ENCODE measurements around the gene C1QL4. TPM values are rescaled to one million over a fixed set of nuclear protein-coding genes. Genes with fewer than 3 reads are reported as not detected.

Gene C1QL4
- total RNA-seq, 3 donors from 2014 or later, result not detected

DNA sequence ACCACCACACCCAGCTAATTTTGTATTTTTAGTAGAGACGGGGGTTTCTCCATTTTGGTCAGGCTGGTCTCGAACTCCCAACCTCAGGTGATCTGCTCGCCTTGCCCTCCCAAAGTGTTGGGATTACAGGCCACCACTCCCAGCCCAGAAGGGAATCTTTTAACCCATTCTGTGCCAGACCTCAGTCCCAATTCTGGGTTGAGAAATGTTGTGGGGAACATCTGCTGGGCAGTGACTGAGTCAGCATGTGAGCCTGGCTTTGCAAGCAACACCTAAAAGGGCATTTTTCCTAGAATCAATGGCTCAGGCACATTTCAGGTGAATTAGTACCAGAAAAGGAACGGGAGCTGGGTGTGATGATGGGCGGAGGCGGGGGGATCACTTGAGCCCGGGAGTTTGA, 22.7 kb upstream of the C1QL4 start:
- ATAC-seq, result no peak
- Mint-ChIP-seq H3K27me3 (ENCODE audit: low read depth) (peaks cover 15% of the 10 kb centered on the region), H3K36me3 (ENCODE audit: insufficient read depth) (no peaks in the 10 kb centered on the region), H3K4me1 (ENCODE audit: low read depth) (peaks cover 2% of the 10 kb centered on the region), H3K4me3 (no peak overlapping the region), H3K9me3 (no peaks in the 10 kb centered on the region)
- DNase-seq, result no peak

DNA sequence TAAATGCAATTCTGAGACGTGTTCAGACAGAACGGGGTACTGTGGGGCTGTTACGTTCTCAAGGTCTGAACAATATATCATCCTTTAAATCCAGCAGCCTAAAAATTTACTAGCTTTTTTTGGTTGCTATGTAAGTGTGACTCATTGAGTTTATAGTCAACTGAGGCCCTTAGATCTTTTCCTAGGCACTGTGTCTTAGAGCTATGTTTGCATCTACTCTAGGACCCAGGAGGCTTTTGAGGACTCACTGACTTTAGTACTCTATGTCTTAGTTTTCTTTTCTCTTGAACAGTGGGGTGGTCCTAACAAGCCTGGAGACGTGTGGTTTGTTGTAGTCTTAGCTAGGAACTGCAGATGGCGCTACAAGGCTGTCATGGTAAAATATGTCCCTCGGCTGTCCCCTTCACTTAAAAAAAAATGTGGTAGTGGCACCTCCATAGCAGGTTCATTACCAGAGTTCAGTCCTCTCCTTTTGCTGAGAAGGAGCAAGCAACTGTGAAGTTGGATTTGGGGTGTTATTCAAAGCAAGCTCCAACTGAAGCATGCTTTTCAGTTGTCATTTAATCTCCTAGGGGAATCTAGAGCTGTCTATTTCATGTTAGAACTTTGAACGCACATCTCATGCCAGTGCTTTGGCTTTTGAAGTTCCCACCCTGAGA, 21.6 kb upstream of the C1QL4 start:
- ATAC-seq, result peak; percentile 82 to 93
- Mint-ChIP-seq H3K4me3 (no peak overlapping the region), H3K9me3 (no peaks in the 10 kb centered on the region), H3K27me3 (ENCODE audit: low read depth) (peaks cover 19% of the 10 kb centered on the region), H3K36me3 (ENCODE audit: insufficient read depth) (no peaks in the 10 kb centered on the region), H3K4me1 (ENCODE audit: low read depth) (peaks cover 2% of the 10 kb centered on the region)
- no peak for DNase-seq

DNA sequence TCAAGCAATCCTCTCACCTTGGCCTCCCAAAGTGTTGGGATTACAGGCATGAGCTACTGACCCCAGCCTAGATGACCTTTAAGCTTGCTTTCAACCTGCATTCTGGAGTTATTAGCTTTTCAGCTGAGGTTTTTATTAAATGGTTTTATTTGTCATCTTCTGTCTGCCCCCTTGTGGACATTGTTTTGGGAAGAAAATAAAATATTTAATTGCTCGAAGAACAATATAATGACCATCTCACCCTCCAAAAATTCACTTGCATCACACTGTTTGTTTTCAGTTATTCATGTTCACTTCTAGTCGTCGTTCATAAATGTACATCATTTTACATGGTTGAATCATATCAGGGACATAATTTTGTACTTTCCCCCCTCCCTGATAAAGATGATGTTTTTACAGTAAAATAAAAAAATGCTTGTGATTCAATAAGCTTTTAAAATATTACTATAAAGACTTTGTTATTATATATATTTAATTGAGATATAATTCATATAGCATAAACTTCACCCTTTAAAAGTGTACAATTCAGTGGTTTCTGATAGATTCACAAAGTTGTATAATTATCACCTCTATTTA, 20.2 kb upstream of the C1QL4 start:
- no peak for DNase-seq
- Mint-ChIP-seq H3K4me1 (ENCODE audit: low read depth) (peaks cover 2% of the 10 kb centered on the region), H3K27me3 (ENCODE audit: low read depth) (peaks cover 28% of the 10 kb centered on the region), H3K9me3 (no peaks in the 10 kb centered on the region), H3K4me3 (no peak overlapping the region), H3K36me3 (ENCODE audit: insufficient read depth) (no peaks in the 10 kb centered on the region)
- no peak for ATAC-seq

DNA sequence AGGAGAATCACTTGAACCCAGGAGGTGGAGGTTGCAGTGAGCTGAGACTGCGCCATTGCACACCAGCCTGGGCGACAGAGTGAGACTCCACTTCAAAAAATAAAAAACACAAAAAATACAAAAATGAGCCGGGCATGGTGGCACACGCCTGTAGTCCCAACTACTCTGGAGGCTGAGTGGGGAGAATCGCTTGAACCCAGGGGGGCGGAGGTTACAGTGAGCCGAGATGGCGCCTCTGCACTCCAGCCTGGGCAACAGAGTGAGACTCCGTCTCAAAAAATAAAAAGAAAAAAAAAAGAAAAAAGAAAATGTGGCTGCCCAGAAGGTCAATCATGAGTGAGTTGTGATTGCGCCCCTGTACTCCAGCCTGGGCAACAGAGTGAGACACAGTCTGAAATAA, 18.9 kb upstream of the C1QL4 start:
- H3K27me3 Mint-ChIP-seq (ENCODE audit: low read depth), result peaks cover 31% of the 10 kb centered on the region
- peaks cover 2% of the 10 kb centered on the region for H3K4me1 Mint-ChIP-seq (ENCODE audit: low read depth)
- no peaks in the 10 kb centered on the region for H3K9me3 Mint-ChIP-seq

DNA sequence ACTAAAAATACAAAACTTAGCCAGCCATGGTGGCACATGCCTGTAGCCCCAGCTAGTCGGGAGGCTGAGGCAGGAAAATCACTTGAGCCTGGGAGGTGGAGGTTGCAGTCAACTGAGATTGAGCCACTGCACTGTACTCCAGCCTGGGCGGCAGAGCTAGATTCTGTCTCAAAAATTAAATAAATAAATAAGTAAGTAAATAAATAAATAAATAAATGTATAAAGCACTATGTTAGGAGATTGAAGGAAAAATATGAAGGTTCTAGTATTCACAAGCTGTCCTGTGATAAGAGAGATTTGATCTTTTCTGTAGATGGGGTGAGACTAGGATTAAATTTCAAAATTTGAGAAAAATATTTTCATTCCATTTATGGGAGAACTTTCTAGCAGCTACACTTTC, 15.4 kb upstream of the C1QL4 start:
- Mint-ChIP-seq H3K4me3 (no peak overlapping the region), H3K36me3 (ENCODE audit: insufficient read depth) (no peaks in the 10 kb centered on the region), H3K9me3 (no peaks in the 10 kb centered on the region), H3K27me3 (ENCODE audit: low read depth) (peaks cover 50% of the 10 kb centered on the region), H3K4me1 (ENCODE audit: low read depth) (peaks cover 1% of the 10 kb centered on the region)
- DNase-seq (no peak), ATAC-seq (no peak)

More for the DNA sequence above, 18.9 kb upstream of the C1QL4 start:
- no peak for DNase-seq
- Mint-ChIP-seq H3K4me3 (no peak overlapping the region), H3K36me3 (ENCODE audit: insufficient read depth) (no peaks in the 10 kb centered on the region)
- ATAC-seq, result no peak

DNA sequence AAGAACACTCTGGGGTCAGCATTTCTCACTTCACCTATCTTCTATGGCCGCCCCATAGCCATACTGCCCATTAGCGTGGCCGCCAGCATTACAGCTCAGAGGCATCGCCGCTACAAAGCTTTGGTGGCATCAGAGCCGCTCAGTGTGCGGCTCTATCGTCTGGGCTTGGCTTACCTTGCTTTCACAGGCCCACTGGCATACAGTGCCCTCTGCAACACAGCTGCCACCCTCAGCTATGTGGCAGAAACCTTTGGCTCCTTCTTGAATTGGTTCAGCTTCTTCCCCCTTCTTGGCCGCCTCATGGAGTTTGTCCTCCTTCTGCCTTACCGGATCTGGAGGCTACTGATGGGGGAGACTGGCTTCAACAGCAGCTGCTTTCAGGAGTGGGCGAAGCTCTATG, 12.3 kb upstream of the C1QL4 start:
- Mint-ChIP-seq H3K36me3 (ENCODE audit: insufficient read depth) (no peaks in the 10 kb centered on the region), H3K4me1 (ENCODE audit: low read depth) (peaks cover 18% of the 10 kb centered on the region), H3K9me3 (no peaks in the 10 kb centered on the region), H3K27me3 (ENCODE audit: low read depth) (peaks cover 64% of the 10 kb centered on the region), H3K4me3 (no peak overlapping the region)
- DNase-seq (no peak), ATAC-seq (no peak)

DNA sequence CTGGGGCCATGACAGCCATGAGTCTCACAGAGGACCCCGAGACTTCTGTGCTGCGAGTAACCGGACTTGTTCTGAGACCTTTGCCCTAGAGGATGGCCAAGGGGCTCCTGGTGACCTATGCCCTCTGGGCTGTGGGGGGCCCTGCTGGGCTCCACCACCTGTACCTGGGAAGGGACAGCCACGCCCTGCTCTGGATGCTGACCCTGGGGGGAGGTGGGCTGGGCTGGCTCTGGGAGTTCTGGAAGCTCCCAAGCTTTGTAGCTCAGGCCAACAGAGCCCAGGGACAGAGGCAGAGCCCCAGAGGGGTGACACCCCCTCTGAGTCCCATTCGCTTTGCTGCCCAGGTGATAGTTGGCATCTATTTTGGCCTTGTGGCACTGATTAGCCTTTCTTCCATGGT, 11.8 kb upstream of the C1QL4 start:
- no peak for ATAC-seq
- H3K36me3 Mint-ChIP-seq (ENCODE audit: insufficient read depth), result no peaks in the 10 kb centered on the region
- no peak overlapping the region for H3K4me3 Mint-ChIP-seq
- H3K27me3 Mint-ChIP-seq (ENCODE audit: low read depth), result peaks cover 68% of the 10 kb centered on the region
- no peaks in the 10 kb centered on the region for H3K9me3 Mint-ChIP-seq
- H3K4me1 Mint-ChIP-seq (ENCODE audit: low read depth), result peaks cover 23% of the 10 kb centered on the region
- DNase-seq, result no peak

DNA sequence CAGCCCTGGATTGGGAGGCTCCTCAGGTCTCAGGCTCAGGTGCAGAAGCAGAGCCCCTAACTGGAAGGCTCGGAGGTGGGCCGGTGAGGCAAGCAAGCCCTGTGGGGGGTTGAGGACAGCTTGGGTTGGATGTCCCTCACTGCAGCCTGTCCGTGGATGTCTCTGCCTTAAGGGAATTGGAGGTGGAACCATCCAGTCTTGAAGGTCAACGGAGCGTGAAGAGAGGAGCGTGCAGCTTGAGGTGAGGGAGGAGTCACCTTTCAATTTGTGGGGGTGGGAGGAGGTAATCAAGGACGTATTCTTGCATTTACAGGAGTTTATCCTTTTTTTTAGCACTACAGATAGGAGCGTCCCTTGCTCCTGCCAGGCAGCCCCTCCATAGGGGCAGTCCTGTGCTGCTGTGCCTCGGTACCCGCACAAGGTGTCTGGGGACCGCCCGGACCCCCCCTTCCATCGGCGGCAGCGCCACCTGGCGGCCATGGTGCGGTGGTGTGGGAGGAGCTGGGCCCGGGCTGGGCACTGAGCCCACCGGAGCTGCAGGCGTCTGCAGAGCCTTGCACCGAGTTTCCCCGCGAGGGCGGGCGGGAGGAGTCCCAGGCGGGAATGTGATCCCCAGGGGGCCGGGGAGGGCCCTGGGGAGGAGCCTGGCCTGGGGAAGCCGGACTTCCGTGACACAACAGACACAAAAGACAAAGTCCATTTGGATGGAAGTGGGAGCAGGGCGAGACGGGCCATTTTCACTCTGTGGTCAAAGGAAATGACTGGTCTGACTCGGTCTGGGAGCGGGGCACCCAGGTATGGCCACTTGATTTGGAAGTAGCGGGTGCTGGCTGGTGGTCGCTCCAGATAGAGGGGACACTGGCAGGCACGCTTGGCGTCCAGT, 10.6 kb upstream of the C1QL4 start:
- peak; percentile 59 to 70 for ATAC-seq
- Mint-ChIP-seq H3K4me1 (ENCODE audit: low read depth) (peaks cover 36% of the 10 kb centered on the region), H3K9me3 (no peaks in the 10 kb centered on the region), H3K4me3 (peak overlapping the region; percentile 76), H3K36me3 (ENCODE audit: insufficient read depth) (no peaks in the 10 kb centered on the region), H3K27me3 (ENCODE audit: low read depth) (peaks cover 68% of the 10 kb centered on the region)
- peak; percentile 78 for DNase-seq

DNA sequence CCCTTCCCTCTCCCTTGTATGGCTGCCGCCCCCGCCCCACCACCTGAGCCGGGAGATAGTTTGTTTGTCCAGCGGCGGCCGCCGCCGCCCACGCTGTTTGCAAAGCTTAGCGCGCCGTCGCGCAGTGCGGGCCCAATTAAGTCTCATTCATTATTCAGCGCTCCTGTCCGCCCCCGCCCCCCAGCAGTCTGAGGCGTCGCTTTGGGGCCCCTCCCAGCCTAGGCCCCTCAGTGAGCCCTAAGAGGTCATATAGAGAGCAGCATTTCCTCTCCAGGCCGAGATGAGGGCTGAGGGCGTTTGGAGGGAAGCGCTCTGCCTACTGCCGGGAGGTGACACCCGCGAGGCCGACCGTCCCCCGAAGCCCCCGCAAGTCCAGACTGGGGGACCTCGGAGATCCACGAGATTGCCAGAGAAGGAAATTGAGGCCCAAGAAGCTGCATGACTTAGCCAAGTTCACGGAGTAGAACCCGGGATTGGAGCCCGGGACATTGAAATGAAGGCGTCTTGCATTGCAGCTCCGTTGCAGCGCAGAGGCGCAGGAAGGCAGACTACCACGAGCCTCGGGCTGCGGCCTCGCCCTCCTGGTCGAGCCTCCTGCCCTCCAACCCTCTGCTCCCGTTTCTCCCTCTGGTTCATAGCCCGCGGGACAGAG, 9.8 kb upstream of the C1QL4 start, which contains the start of gene DNAJC22:
Gene DNAJC22, plus strand, starts transcription at position 230 of the 652 bp plus-strand sequence. CDS start 1,985 bp downstream, outside the sequence.
- Mint-ChIP-seq H3K4me3 (peak within 1 kb of the TSS; percentile 76), H3K4me1 (ENCODE audit: low read depth) (peaks cover 36% of the 10 kb centered on the region), H3K36me3 (ENCODE audit: insufficient read depth) (no peaks in the 10 kb centered on the region), H3K9me3 (no peaks in the 10 kb centered on the region), H3K27me3 (ENCODE audit: low read depth) (peaks cover 68% of the 10 kb centered on the region)
- ATAC-seq, result peak in 1 of 2 donors; percentile 11
- no peak for DNase-seq

DNA sequence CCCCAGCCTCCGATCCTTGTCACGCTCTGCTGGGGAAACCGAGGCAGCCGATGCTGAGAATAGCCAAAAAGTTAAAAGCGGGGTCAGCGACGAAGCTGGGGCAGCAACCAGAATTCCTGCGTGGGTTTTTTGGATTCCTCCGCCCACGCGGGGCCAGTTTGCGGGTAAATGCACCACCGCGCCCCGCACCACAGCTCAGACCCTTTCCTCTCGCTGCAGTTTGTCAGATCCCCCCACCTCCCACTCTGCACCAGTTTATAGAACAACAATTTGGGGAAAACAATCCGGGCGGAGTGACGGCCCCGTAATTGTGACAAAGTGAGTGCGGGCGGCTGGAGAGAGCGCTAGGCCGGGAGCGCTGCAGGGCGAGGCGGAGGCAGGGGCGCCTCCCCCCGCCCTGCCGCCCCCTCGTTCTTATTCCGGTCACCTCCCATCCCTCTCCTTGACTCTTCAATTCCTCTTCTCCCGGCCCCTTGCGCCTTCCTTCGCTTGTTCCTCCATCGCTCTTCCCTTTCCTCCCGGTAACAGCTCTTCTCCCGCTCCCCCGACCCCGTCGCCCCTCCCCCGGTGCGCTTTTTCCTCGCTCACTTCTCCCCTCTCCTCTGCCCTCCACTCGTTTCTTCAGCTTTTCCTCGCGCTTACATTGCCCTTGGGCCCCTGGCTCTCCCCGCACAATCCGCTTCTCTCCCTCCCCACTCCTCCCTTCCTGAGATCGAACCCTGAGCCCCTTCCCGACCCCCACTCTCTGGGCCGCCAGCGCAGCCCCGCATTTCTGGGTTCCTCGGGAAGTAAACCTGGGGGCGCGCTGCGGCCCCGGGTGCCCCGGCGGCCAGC, 9.1 kb upstream of the C1QL4 start:
- no peaks in the 10 kb centered on the region for H3K36me3 Mint-ChIP-seq (ENCODE audit: insufficient read depth)
- peaks cover 63% of the 10 kb centered on the region for H3K27me3 Mint-ChIP-seq (ENCODE audit: low read depth)
- no peak for ATAC-seq
- DNase-seq, result no peak
- H3K9me3 Mint-ChIP-seq, result no peaks in the 10 kb centered on the region
- peak overlapping the region; percentile 76 for H3K4me3 Mint-ChIP-seq
- H3K4me1 Mint-ChIP-seq (ENCODE audit: low read depth), result peaks cover 36% of the 10 kb centered on the region

DNA sequence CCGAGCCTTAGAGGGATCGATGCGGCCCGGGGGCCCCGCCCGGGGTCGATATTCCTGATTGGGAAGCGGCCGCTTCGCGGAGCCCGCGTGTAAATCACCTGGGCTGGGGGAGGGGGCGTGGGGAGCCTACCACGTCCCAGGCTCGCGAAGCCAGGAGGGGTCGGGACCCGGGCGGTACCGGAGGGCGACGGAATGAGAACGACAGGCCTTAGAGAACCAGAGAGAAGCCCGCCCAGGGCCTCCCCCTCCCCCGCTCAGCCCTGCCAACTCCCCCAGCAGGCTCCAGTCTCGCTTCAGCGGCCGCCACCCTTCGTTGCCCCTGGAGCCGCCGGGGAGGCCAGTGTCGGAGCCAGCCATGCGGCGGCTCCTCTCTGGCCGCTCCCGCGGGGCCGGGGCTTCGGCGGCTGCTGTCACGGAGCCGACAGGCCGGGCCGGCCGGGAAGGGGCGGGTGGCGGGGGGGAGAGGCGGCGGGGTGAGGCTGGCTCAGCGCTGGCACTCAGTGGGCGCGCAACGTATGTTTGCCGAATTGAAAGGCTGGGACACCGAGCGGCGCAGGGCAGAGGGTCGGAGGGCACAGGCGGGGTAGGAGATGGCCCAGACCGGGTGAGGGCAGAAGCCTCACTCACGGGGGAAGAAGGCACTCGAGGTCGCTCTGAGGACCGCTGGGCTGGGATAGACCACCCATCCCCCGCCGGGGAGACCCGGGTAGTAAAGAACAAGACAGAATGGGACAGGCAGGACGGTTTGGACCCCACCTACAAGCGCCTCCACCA, 8.2 kb upstream of the C1QL4 start:
- DNase-seq (no peak), ATAC-seq (no peak)
- H3K27me3 Mint-ChIP-seq (ENCODE audit: low read depth), result peaks cover 63% of the 10 kb centered on the region
- no peaks in the 10 kb centered on the region for H3K36me3 Mint-ChIP-seq (ENCODE audit: insufficient read depth)
- peaks cover 36% of the 10 kb centered on the region for H3K4me1 Mint-ChIP-seq (ENCODE audit: low read depth)
- peak overlapping the region; percentile 38 for H3K4me3 Mint-ChIP-seq
- H3K9me3 Mint-ChIP-seq, result no peaks in the 10 kb centered on the region

DNA sequence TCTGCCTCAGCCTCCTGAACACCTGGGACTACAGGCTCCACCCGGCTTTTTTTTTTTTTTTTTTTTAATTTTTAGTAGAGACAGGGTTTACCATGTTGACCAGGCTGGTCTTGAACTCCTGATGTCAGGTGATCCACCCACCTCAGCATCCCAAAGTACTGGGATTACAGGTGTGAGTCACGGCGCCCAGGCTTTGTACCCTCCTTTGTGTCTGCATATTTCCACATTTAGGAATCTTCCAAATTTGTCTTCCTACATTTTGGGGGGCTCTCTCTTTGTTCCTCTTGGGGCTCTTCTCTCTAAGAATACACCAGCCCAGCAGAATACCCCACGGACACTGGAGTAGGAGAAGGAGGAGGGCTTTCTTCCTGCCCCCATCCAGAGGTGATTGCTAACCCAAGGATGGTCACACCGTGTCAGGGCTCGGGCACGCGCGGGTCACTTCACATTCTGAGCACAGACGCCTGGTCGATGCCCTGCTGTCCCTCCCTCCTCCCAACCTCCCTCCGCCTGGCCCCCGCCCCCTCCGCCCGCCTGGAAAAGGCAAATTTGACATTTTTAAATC, 7.6 kb upstream of the C1QL4 start:
- H3K9me3 Mint-ChIP-seq, result no peaks in the 10 kb centered on the region

More for the DNA sequence above, 7.6 kb upstream of the C1QL4 start:
- Mint-ChIP-seq H3K4me1 (ENCODE audit: low read depth) (peaks cover 36% of the 10 kb centered on the region), H3K36me3 (ENCODE audit: insufficient read depth) (no peaks in the 10 kb centered on the region), H3K4me3 (no peak overlapping the region), H3K27me3 (ENCODE audit: low read depth) (peaks cover 68% of the 10 kb centered on the region)
- no peak for DNase-seq
- ATAC-seq, result no peak

Measured in activated T-cell treated with anti-CD3 and anti-CD28 coated beads, Interleukin-2, amount 50 U/mL, for 4 hours (primary cell).